AG04450 (cell line): Measurements from ENCODE around the gene ATP13A1. TPM values are rescaled to one million over a fixed set of nuclear protein-coding genes. Genes with fewer than 3 reads are reported as not detected.
A peak's percentile ranks its signal among the peaks of the same experiment; 100 is the strongest.

Experiments
- CTCF ChIA-PET: fragments of 300-600, 350-600 bp; formaldehyde crosslinking; extraction: SDS; loops from one replicate; lab custom pipeline; 2022; ENCODE audit warnings: antibody characterized with exemption, inconsistent platforms; lab: Charles Lee
- POLR2A ChIA-PET: fragments of 350-600 bp; formaldehyde crosslinking; extraction: SDS; loops from one replicate; lab custom pipeline; 2021; ENCODE audit warnings: antibody characterized with exemption, inconsistent platforms; lab: Yijun Ruan, JAX
- DNase-seq: peaks from one replicate; pipeline ENCODE4 v3.0.0-alpha.2; 2011; ENCODE audit warnings: low read depth, low spot score
- H3K27ac ChIP-seq: one replicate; pipeline ENCODE4 v1.5.1; 2012; ENCODE audit warnings: low read depth, low read length, control low read depth
- H3K27me3 ChIP-seq: one replicate; pipeline ENCODE4 v1.6.0; 2012; ENCODE audit warnings: low read length; ENCODE audit not compliant: control insufficient read depth, insufficient read depth
- H3K4me3 ChIP-seq: 2 replicates; pipeline ENCODE4 v1.5.1; 2011; ENCODE audit warnings: mild to moderate bottlenecking, low read depth, low read length, control low read depth
- H3K9me3 ChIP-seq: 2 replicates; pipeline ENCODE4 v1.5.1; 2012; ENCODE audit warnings: low read length; ENCODE audit not compliant: control insufficient read depth, insufficient read depth
- polyA plus RNA-seq: library from polyadenylated mRNA; depleted of rRNA; stranded (reverse); fragments of >200 nt; gene quantifications from 2 replicates; pipeline ENCODE4 v1.2.3, GENCODE V29; 2011
- TF ChIP-seq, protein P1 (sequence below): IDR thresholded peaks from 2 replicates; pipeline ENCODE4 v1.5.1; 2011; ENCODE audit warnings: low read depth, low read length, control low read depth, inconsistent platforms

Gene ATP13A1
- polyA plus RNA-seq, 1 experiment: 9.4 TPM

DNA sequence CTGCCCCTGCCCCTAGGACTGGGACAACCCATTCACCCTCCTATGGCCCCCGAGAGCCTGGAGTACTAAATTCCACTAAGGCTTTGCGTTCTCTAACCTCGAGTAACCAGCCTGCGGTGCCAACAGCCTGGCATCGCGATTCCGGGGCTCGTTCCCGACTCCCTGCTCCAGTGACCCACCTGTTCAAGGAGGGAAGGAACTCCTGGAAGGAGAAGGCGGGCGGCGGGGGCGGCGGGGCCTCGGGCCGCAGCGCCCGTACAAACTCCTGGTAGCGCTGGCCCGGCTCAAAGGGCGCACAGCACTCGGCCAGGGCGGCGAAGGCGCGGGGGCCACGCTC is 26.3 kb downstream of the ATP13A1 start:
- H3K27me3 ChIP-seq: no peaks in the 10 kb centered on the region
- CTCF ChIA-PET: no interaction called here
- DNase-seq: no peak
- H3K4me3 ChIP-seq: no peak overlapping the region
- H3K27ac ChIP-seq: no peak overlapping the region
- POLR2A ChIA-PET: no interaction called here
- TF ChIP-seq, protein P1, sequence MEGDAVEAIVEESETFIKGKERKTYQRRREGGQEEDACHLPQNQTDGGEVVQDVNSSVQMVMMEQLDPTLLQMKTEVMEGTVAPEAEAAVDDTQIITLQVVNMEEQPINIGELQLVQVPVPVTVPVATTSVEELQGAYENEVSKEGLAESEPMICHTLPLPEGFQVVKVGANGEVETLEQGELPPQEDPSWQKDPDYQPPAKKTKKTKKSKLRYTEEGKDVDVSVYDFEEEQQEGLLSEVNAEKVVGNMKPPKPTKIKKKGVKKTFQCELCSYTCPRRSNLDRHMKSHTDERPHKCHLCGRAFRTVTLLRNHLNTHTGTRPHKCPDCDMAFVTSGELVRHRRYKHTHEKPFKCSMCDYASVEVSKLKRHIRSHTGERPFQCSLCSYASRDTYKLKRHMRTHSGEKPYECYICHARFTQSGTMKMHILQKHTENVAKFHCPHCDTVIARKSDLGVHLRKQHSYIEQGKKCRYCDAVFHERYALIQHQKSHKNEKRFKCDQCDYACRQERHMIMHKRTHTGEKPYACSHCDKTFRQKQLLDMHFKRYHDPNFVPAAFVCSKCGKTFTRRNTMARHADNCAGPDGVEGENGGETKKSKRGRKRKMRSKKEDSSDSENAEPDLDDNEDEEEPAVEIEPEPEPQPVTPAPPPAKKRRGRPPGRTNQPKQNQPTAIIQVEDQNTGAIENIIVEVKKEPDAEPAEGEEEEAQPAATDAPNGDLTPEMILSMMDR: no peak
- H3K9me3 ChIP-seq: no peaks in the 10 kb centered on the region; the same call in 1 of the 2 replicates

DNA sequence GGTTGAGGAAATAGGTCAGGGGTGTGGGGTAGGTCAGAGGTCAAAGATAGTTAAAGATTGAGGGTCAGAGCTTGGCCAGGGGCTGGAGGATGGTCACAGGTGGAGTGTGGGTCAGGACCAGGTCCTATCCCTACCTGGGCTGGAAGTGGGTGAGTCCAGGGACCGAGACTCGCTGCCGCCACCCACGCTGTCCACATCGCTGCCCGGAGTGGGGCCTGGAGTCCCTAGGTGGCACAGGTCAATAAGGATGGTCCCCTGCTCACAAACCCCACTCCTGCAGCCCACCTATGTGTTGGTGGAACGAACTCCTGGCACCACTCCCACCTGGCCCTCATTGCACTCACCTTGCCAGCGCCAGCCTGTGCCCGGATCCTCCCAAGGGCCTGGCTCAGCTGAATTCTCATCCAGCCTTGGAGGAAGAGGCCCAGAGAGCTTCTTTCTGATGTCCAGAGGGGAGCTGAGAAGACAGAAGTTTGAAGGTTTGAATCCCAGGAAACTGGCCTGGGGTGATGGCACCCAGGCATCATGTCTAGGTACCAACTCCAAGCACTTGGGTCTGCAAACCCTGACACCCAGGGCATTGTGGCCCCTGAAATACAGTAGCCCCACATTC is 26.8 kb downstream of the ATP13A1 start:
- POLR2A ChIA-PET: no interaction called here
- no peaks in the 10 kb centered on the region; the same call in 1 of the 2 replicates for H3K9me3 ChIP-seq
- H3K27me3 ChIP-seq: no peaks in the 10 kb centered on the region
- TF ChIP-seq, protein P1: no peak
- H3K27ac ChIP-seq: no peak overlapping the region
- no peak for DNase-seq
- CTCF ChIA-PET: interaction anchor here (1.6 kb wide), 1 partner anchor 104 kb away, joined by 6 read pairs; no protein-coding TSS in a partner anchor
- no peak overlapping the region for H3K4me3 ChIP-seq

DNA sequence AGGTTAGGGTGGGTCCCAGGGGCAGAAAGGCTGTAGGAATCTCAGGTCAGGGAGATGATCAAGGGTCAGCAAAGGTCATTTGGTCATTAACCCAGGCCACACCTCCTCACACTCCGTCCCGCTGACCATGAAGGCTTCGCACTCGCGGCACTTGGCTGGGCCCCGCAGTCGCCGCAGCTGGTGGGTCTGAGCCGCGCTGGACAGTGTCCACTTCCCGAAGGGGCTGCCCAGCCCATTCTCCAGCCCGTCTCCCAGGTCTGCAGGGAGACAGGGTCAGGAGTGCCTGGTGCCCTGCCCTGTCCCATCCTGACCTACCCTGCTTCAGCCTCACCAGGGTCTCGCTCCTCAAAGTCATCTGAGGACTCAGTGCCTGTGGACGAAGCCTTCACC is 28.2 kb downstream of the ATP13A1 start:
- ChIA-PET CTCF (interaction anchor here (1.6 kb wide), 1 partner anchor 103 kb away, joined by 6 read pairs; no protein-coding TSS in a partner anchor), POLR2A (no interaction called here)
- peak overlapping the region; percentile 21 for H3K27ac ChIP-seq
- H3K9me3 ChIP-seq: no peaks in the 10 kb centered on the region; the same call in 1 of the 2 replicates
- H3K4me3 ChIP-seq: no peak overlapping the region
- no peaks in the 10 kb centered on the region for H3K27me3 ChIP-seq
- DNase-seq: no peak
- TF ChIP-seq, protein P1: no peak

GRCh38 chr19:19634516-19635312 is 28.8 kb downstream of the ATP13A1 start:
- TF ChIP-seq, protein P1: no peak
- no peak for DNase-seq
- CTCF ChIA-PET: no interaction called here
- peak overlapping the region; percentile 21 for H3K27ac ChIP-seq
- POLR2A ChIA-PET: no interaction called here
- no peaks in the 10 kb centered on the region for H3K27me3 ChIP-seq
- no peak overlapping the region for H3K4me3 ChIP-seq
- no peaks in the 10 kb centered on the region; the same call in 1 of the 2 replicates for H3K9me3 ChIP-seq
